Hepatocyte (in vitro differentiated cells): ENCODE measurements around the gene HIP1. TPM values are rescaled to one million over a fixed set of nuclear protein-coding genes. Genes with fewer than 3 reads are reported as not detected.
"Not testable (repeated sequence)": the region's sequence is repeated elsewhere in the genome, so short reads cannot be mapped to it uniquely, and the experiment has no call there.

ENCODE experiments used
- DNase-seq: peaks from one replicate; pipeline ENCODE4 v3.0.0-alpha.2; 2016; ENCODE audit warnings: low spot score
- H2AFZ ChIP-seq: fragments of 200-600 bp; sonication (generic); 2 replicates; pipeline ENCODE4 v1.6.0; 2016; ENCODE audit warnings: antibody characterized with exemption, mild to moderate bottlenecking
- H3K27ac ChIP-seq: fragments of 200-600 bp; sonication (generic); 2 replicates; pipeline ENCODE4 v1.5.1; 2016; ENCODE audit warnings: mild to moderate bottlenecking
- H3K27me3 ChIP-seq: fragments of 200-600 bp; sonication (generic); 2 replicates; pipeline ENCODE4 v1.6.1; 2016
- H3K36me3 ChIP-seq: fragments of 200-600 bp; sonication (generic); replicated peaks from 2 replicates; pipeline ENCODE4 v1.5.1; 2016; ENCODE audit warnings: low read depth; ENCODE audit not compliant: insufficient read depth
- H3K4me1 ChIP-seq: fragments of 200-600 bp; sonication (generic); 2 replicates; pipeline ENCODE4 v1.5.1; 2016; ENCODE audit warnings: mild to moderate bottlenecking, moderate library complexity; ENCODE audit not compliant: insufficient read depth
- H3K4me2 ChIP-seq: fragments of 200-600 bp; sonication (generic); 2 replicates; pipeline ENCODE4 v1.6.0; 2016
- H3K4me3 ChIP-seq: fragments of 200-600 bp; sonication (generic); 2 replicates; pipeline ENCODE4 v1.5.1; 2016; ENCODE audit warnings: mild to moderate bottlenecking
- H3K79me2 ChIP-seq: fragments of 200-600 bp; sonication (generic); 2 replicates; pipeline ENCODE4 v1.6.0; 2017; ENCODE audit warnings: mild to moderate bottlenecking
- H3K9me2 ChIP-seq: fragments of 200-600 bp; sonication (generic); replicated peaks from 2 replicates; pipeline ENCODE4 v1.6.0; 2017; ENCODE audit warnings: mild to moderate bottlenecking; ENCODE audit not compliant: insufficient read depth
- H3K9me3 ChIP-seq: fragments of 200-600 bp; sonication (generic); 2 replicates; pipeline ENCODE4 v1.5.1; 2016; ENCODE audit warnings: low read depth, mild to moderate bottlenecking
- H4K20me1 ChIP-seq: fragments of 200-600 bp; sonication (generic); 2 replicates; pipeline ENCODE4 v1.6.0; 2016; ENCODE audit warnings: mild to moderate bottlenecking; ENCODE audit not compliant: insufficient read depth, poor library complexity, severe bottlenecking
- CTCF ChIP-seq: fragments of 200-600 bp; sonication (generic); IDR thresholded peaks from 2 replicates; pipeline ENCODE4 v1.5.1; 2016; ENCODE audit warnings: antibody characterized with exemption, mild to moderate bottlenecking; ENCODE audit not compliant: poor library complexity
- EZH2 ChIP-seq: fragments of 200-600 bp; sonication (generic); IDR thresholded peaks from 2 replicates; pipeline ENCODE4 v1.6.1; 2016; ENCODE audit warnings: antibody characterized with exemption, mild to moderate bottlenecking, borderline replicate concordance
- EZH2phosphoT487 ChIP-seq: fragments of 200-600 bp; sonication (generic); IDR thresholded peaks from one replicate; pipeline ENCODE4 v1.6.1; 2018; ENCODE audit warnings: antibody characterized with exemption, mild to moderate bottlenecking, low read depth, moderate library complexity; ENCODE audit not compliant: unreplicated experiment, severe bottlenecking
- WGBS: methylation state at CpG from one replicate; pipeline ENCODE4 v1.1.6; 2016; ENCODE audit warnings: low lambda C conversion rate; ENCODE audit errors: missing lambda C conversion rate; 5-methylcytosine and 5-hydroxymethylcytosine counted together
- polyA plus RNA-seq: library from polyadenylated mRNA; unstranded; fragments of >200 nt; fragmentation: Nextera tagmentation; extraction: Ambion mirVana; gene quantifications from 2 replicates; pipeline ENCODE4 v1.2.1, GENCODE V29; 2016
- total RNA-seq: library from RNA; depleted of rRNA; stranded (reverse); fragments of >200 nt; gene quantifications from 2 replicates; pipeline ENCODE4 v1.2.3, GENCODE V29; 2014

Gene HIP1
- total and polyA plus RNA-seq, 2 experiments from 2014 or later: 8.3 to 14.5 TPM

GRCh38 chr7:75559976-75560365, 178.8 kb downstream of the HIP1 start:
- Histone ChIP-seq H2AFZ (no peak overlapping the region), H3K9me2 (no peaks in the 10 kb centered on the region), H3K4me1 (no peaks in the 10 kb centered on the region), H3K36me3 (no peaks in the 10 kb centered on the region), H3K9me3 (no peaks in the 10 kb centered on the region), H4K20me1 (no peaks in the 10 kb centered on the region), H3K27ac (no peak overlapping the region), H3K4me2 (no peak overlapping the region), H3K79me2 (no peaks in the 10 kb centered on the region), H3K4me3 (no peak overlapping the region), H3K27me3 (no peaks in the 10 kb centered on the region)
- WGBS: 96% methylated on average over 6 of the region's 6 CpGs
- TF ChIP-seq CTCF (no peak), EZH2phosphoT487 (no peak), EZH2 (no peak)
- no peak for DNase-seq

- no peak for DNase-seq
- no peaks in the 10 kb centered on the region for H3K27me3 ChIP-seq
- no peaks in the 10 kb centered on the region for H3K9me3 ChIP-seq
- H3K27ac ChIP-seq: no peak overlapping the region
- no peak overlapping the region for H3K4me2 ChIP-seq
- TF ChIP-seq CTCF (no peak), EZH2 (no peak), EZH2phosphoT487 (no peak)
- H4K20me1 ChIP-seq: no peaks in the 10 kb centered on the region
- no peaks in the 10 kb centered on the region for H3K36me3 ChIP-seq
- no peak overlapping the region for H2AFZ ChIP-seq
- H3K4me3 ChIP-seq: no peak overlapping the region
- no peaks in the 10 kb centered on the region for H3K79me2 ChIP-seq
- H3K9me2 ChIP-seq: no peaks in the 10 kb centered on the region
- WGBS: 89% methylated on average over 27 of the region's 27 CpGs
- H3K4me1 ChIP-seq: no peaks in the 10 kb centered on the region
These were observed 179.3 kb downstream of the HIP1 start for GRCh38 chr7:75559355-75559975.

- not testable (repeated sequence) for H3K4me3 ChIP-seq, H3K36me3 ChIP-seq, DNase-seq, H3K79me2 ChIP-seq, H3K4me2 ChIP-seq, H3K27me3 ChIP-seq, H3K27ac ChIP-seq, H3K9me2 ChIP-seq, H3K9me3 ChIP-seq, H4K20me1 ChIP-seq, H3K4me1 ChIP-seq, H2AFZ ChIP-seq
- WGBS: 95% methylated on average over 6 of the region's 6 CpGs
These were observed 181.9 kb downstream of the HIP1 start for GRCh38 chr7:75556835-75557234.

- 97% methylated on average over 13 of the region's 13 CpGs for WGBS
- Histone ChIP-seq H3K36me3 (no peaks in the 10 kb centered on the region), H3K4me3 (no peak overlapping the region), H3K9me2 (no peaks in the 10 kb centered on the region), H2AFZ (no peak overlapping the region), H3K4me1 (no peaks in the 10 kb centered on the region), H3K9me3 (no peaks in the 10 kb centered on the region), H3K79me2 (no peaks in the 10 kb centered on the region), H4K20me1 (no peaks in the 10 kb centered on the region), H3K27ac (no peak overlapping the region), H3K4me2 (no peak overlapping the region), H3K27me3 (no peaks in the 10 kb centered on the region)
- DNase-seq: no peak
- no peak for TF ChIP-seq EZH2
- TF ChIP-seq CTCF: no peak
- no peak for TF ChIP-seq EZH2phosphoT487
These were observed 183.0 kb downstream of the HIP1 start for GRCh38 chr7:75555736-75556135.
